GM12878 (cell line): Measurements from ENCODE around the gene MITF. TPM values are rescaled to one million over a fixed set of nuclear protein-coding genes. Genes with fewer than 3 reads are reported as not detected.

Experiments
- ATAC-seq: fragments of 200-7000 bp; cut with Tn5 transposase; 3 replicates; pipeline ENCODE4 v1.9.1; 2020; ENCODE audit warnings: mild to moderate bottlenecking, moderate library complexity
- BruUV-seq: library from RNA; stranded (reverse); fragments of 400-500 nt; replicated peaks from 2 replicates; lab custom pipeline; 2021; lab: Mats Ljungman, UMichigan
- CTCF ChIA-PET: fragments of 300-600 bp; sonication (Branson Sonifier 250); formaldehyde crosslinking; extraction: SDS; loops from one replicate; lab custom pipeline; 2021; ENCODE audit warnings: inconsistent platforms; lab: Yijun Ruan, JAX
- POLR2A ChIA-PET: fragments of 350-600 bp; formaldehyde crosslinking; extraction: SDS; loops from one replicate; lab custom pipeline; 2021; ENCODE audit warnings: inconsistent platforms; lab: Charles Lee
- RAD21 ChIA-PET: fragments of 300-600 bp; sonication (Branson Sonifier 250); formaldehyde crosslinking; loops from one replicate; lab custom pipeline; 2023; ENCODE audit warnings: antibody characterized with exemption; ENCODE audit not compliant: unreplicated experiment; lab: Charles Lee
- SMC1A ChIA-PET: fragments of 300-600 bp; sonication (Branson Sonifier 250); formaldehyde crosslinking; loops from one replicate; lab custom pipeline; 2023; ENCODE audit not compliant: unreplicated experiment, uncharacterized antibody; lab: Charles Lee
- DNase-seq: peaks from one replicate; pipeline ENCODE4 v3.0.0-alpha.2; 2011; ENCODE audit warnings: low read depth, low spot score
- FAIRE-seq: peaks from 3 replicates; lab custom pipeline; 2011; peaks lifted over from hg19 to GRCh38; lab: Jason Lieb, UNC
- H2AFZ ChIP-seq: 2 replicates; pipeline ENCODE4 v1.6.0; 2011; ENCODE audit warnings: low read depth, low read length, control low read depth; ENCODE audit not compliant: control insufficient read depth
- H3K27ac ChIP-seq: 2 replicates; pipeline ENCODE4 v1.5.1; 2011; ENCODE audit warnings: control low read depth; ENCODE audit not compliant: control insufficient read depth, insufficient read depth
- H3K27me3 ChIP-seq, 2 experiments: replicated peaks in 1 of 2; 2 replicates each; pipeline versions ENCODE4 v1.6.0 to v1.6.1; 2011; ENCODE audit warnings: low read length in 1 of 2; ENCODE audit not compliant: control insufficient read depth in 2 of 2, insufficient read depth in 2 of 2
- H3K36me3 ChIP-seq, 2 experiments: 2 replicates each; pipeline ENCODE4 v1.5.1; 2011; ENCODE audit warnings: low read length in 1 of 2; ENCODE audit not compliant: control insufficient read depth in 2 of 2, insufficient read depth in 2 of 2
- H3K4me1 ChIP-seq: 2 replicates; pipeline ENCODE4 v1.6.1; 2011; ENCODE audit warnings: mild to moderate bottlenecking, low read length, moderate library complexity, mixed read lengths; ENCODE audit not compliant: control insufficient read depth, insufficient read depth
- H3K4me2 ChIP-seq: 2 replicates; pipeline ENCODE4 v1.6.0; 2011; ENCODE audit warnings: control low read depth; ENCODE audit not compliant: control insufficient read depth, insufficient read depth
- H3K4me3 ChIP-seq: fragments of 200-600 bp; sonication (generic); 2 replicates; pipeline ENCODE4 v1.5.1; 2016
- H3K79me2 ChIP-seq: 2 replicates; pipeline ENCODE4 v1.6.0; 2011; ENCODE audit warnings: low read length; ENCODE audit not compliant: control insufficient read depth, insufficient read depth
- H3K9ac ChIP-seq: 2 replicates; pipeline ENCODE4 v1.8.0; 2011; ENCODE audit warnings: low read length, control low read depth, mixed read lengths; ENCODE audit not compliant: control insufficient read depth, insufficient read depth
- H3K9me3 ChIP-seq: replicated peaks from 3 replicates; pipeline ENCODE4 v1.5.1; 2011; ENCODE audit warnings: mild to moderate bottlenecking, low read length; ENCODE audit not compliant: control insufficient read depth, insufficient read depth
- H4K20me1 ChIP-seq: 2 replicates; pipeline ENCODE4 v1.6.0; 2011; ENCODE audit not compliant: control insufficient read depth, insufficient read depth
- ATF3 ChIP-seq: IDR thresholded peaks from 2 replicates; pipeline ENCODE4 v1.6.1; 2011; ENCODE audit warnings: low read depth, mild to moderate bottlenecking, low read length, moderate library complexity, borderline replicate concordance; ENCODE audit errors: extremely low read depth
- CEBPB ChIP-seq, 2 experiments: fragments of 150-350 bp in 1 of 2; IDR thresholded peaks; 2 replicates each; pipeline ENCODE4 v1.6.1; 2012 to 2014; ENCODE audit warnings: low read depth in 2 of 2, low read length in 2 of 2, borderline replicate concordance in 1 of 2, inconsistent platforms in 1 of 2
- CREM ChIP-seq: IDR thresholded peaks from 2 replicates; pipeline ENCODE4 v1.6.1; 2014; ENCODE audit warnings: antibody characterized with exemption, low read depth
- ETV6 ChIP-seq, 2 experiments: fragments of 450-650 bp in 1 of 2; IDR thresholded peaks in 1 of 2; conservative IDR thresholded peaks in 1 of 2; 2 replicates each; pipeline ENCODE4 v1.6.1; 2014; ENCODE audit warnings: antibody characterized with exemption in 1 of 2, borderline replicate concordance in 1 of 2, low read depth in 1 of 2, mild to moderate bottlenecking in 1 of 2, moderate library complexity in 1 of 2
- HDAC2 ChIP-seq: fragments of 200-600 bp; sonication (generic); IDR thresholded peaks from 2 replicates; pipeline ENCODE4 v1.6.1; 2017
- HDAC6 ChIP-seq: fragments of 200-600 bp; sonication (generic); IDR thresholded peaks from one replicate; pipeline ENCODE4 v1.8.0; 2017; ENCODE audit warnings: antibody characterized with exemption; ENCODE audit not compliant: unreplicated experiment
- IKZF1 ChIP-seq: fragments of 450-650 bp; conservative IDR thresholded peaks from 2 replicates; pipeline ENCODE4 v1.6.1; 2017; ENCODE audit warnings: antibody characterized with exemption, mild to moderate bottlenecking
- IRF4 ChIP-seq: IDR thresholded peaks from 2 replicates; pipeline ENCODE4 v1.6.1; 2011; ENCODE audit warnings: low read depth, low read length
- KLF5 ChIP-seq: fragments of 450-650 bp; IDR thresholded peaks from 2 replicates; pipeline ENCODE4 v1.6.1; 2014; ENCODE audit warnings: mild to moderate bottlenecking; ENCODE audit not compliant: partially characterized antibody
- NFYB ChIP-seq: IDR thresholded peaks from 2 replicates; pipeline ENCODE4 v1.6.1; 2011; ENCODE audit warnings: low read depth, mild to moderate bottlenecking, low read length, improper control_type of control experiment, moderate library complexity; ENCODE audit not compliant: insufficient read depth
- PAX5 ChIP-seq: IDR thresholded peaks from 2 replicates; pipeline ENCODE4 v1.6.1; 2011; ENCODE audit warnings: low read depth, low read length, borderline replicate concordance
- POLR2A ChIP-seq: IDR thresholded peaks from 2 replicates; pipeline ENCODE4 v1.6.1; 2011; ENCODE audit warnings: low read depth, mild to moderate bottlenecking, low read length
- SMC3 ChIP-seq: IDR thresholded peaks from 2 replicates; pipeline ENCODE4 v1.6.1; 2011; ENCODE audit warnings: low read length, improper control_type of control experiment, borderline replicate concordance
- STAT1 ChIP-seq: fragments of 450-650 bp; conservative IDR thresholded peaks from 2 replicates; pipeline ENCODE4 v1.6.1; 2014; ENCODE audit warnings: antibody characterized with exemption, mild to moderate bottlenecking
- WGBS: methylation state at CpG from one replicate; pipeline ENCODE4 v1.1.6; 2016; ENCODE audit warnings: low lambda C conversion rate; ENCODE audit not compliant: insufficient replicate concordance, insufficient coverage; ENCODE audit errors: missing lambda C conversion rate; 5-methylcytosine and 5-hydroxymethylcytosine counted together
- in situ Hi-C: fragments of 300-500 bp; cut with MboI; formaldehyde crosslinking; loops from 9 replicates; pipeline ENCODE4 v1.14.3; 2018; ENCODE audit warnings: mixed read lengths
- intact Hi-C: fragments of 100-400 bp; cut with micrococcal nuclease; formaldehyde crosslinking; loops from one replicate; pipeline ENCODE4 v1.14.2; 2022; ENCODE audit not compliant: unreplicated experiment
- polyA plus RNA-seq, 11 experiments: library from polyadenylated mRNA; depleted of rRNA in 4 of 11; unstranded in 6 of 11; stranded (reverse) in 5 of 11; fragments of >200 nt; fragmentation: Nextera tagmentation in 4 of 11; fragmentation: Illumina TruSeq in 1 of 11; extraction: Ambion mirVana in 4 of 11; extraction: Trizol in 1 of 11; gene quantifications; 1 replicate in 1 of 11; 2 replicates in 10 of 11; pipeline versions ENCODE4 v1.2.1 to v1.2.3, GENCODE V29; 2011 to 2016; ENCODE audit warnings: inconsistent platforms in 2 of 11, missing spikeins in 2 of 11, low read depth in 1 of 11
- total RNA-seq, 4 experiments: library from RNA; depleted of rRNA in 3 of 4; stranded (reverse); fragments of >200 nt in 3 of 4; fragmentation: Illumina TruSeq in 1 of 4; extraction: Trizol in 1 of 4; gene quantifications; 2 replicates each; pipeline versions ENCODE4 v1.2.1 to v1.2.3, GENCODE V29; 2013 to 2021
- TF ChIP-seq, protein P1 (sequence below): fragments of 450-650 bp; formaldehyde crosslinking; IDR thresholded peaks from 2 replicates; pipeline ENCODE4 v1.5.0; 2022; ENCODE audit warnings: mild to moderate bottlenecking, missing genetic modification characterization

Gene MITF
- total and polyA plus RNA-seq, 10 of the 15 experiments (the other 5 are each of a cell fraction or from before 2014, with no cell fraction given): under 0.01 to 0.90 (median 0.06) TPM; not detected in 3

DNA sequence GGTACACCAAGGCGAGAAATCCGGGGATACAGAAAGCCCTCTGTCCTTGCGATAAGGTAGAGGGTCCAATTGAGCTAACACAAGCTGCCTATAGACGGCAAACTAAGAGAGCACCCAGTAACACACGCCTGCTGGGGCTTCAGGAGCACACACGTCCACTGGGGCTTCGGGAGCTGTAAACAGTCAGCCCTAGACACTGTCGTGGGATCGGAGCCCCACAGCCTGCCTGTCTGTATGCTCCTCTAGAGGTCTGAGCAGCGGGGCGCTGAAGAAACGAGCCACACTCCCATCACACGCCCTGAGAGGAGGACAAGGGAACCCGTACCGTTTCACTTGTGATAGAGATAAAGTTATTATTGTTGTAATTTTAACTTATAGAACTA is 260.8 kb downstream of the MITF start:
- in situ Hi-C loops: no loop called here
- H3K4me2 ChIP-seq: no peak overlapping the region
- no peaks in the 10 kb centered on the region for H3K36me3 ChIP-seq
- H2AFZ ChIP-seq: no peak overlapping the region
- ChIA-PET SMC1A (no interaction called here), POLR2A (no interaction called here), CTCF (no interaction called here), RAD21 (no interaction called here)
- 16% methylated on average over 15 of the region's 15 CpGs for WGBS
- no peak overlapping the region for H3K4me3 ChIP-seq
- H3K27ac ChIP-seq: no peak overlapping the region
- no TSS peak for BruUV-seq
- no peaks in the 10 kb centered on the region for H3K4me1 ChIP-seq
- TF ChIP-seq, protein P1, sequence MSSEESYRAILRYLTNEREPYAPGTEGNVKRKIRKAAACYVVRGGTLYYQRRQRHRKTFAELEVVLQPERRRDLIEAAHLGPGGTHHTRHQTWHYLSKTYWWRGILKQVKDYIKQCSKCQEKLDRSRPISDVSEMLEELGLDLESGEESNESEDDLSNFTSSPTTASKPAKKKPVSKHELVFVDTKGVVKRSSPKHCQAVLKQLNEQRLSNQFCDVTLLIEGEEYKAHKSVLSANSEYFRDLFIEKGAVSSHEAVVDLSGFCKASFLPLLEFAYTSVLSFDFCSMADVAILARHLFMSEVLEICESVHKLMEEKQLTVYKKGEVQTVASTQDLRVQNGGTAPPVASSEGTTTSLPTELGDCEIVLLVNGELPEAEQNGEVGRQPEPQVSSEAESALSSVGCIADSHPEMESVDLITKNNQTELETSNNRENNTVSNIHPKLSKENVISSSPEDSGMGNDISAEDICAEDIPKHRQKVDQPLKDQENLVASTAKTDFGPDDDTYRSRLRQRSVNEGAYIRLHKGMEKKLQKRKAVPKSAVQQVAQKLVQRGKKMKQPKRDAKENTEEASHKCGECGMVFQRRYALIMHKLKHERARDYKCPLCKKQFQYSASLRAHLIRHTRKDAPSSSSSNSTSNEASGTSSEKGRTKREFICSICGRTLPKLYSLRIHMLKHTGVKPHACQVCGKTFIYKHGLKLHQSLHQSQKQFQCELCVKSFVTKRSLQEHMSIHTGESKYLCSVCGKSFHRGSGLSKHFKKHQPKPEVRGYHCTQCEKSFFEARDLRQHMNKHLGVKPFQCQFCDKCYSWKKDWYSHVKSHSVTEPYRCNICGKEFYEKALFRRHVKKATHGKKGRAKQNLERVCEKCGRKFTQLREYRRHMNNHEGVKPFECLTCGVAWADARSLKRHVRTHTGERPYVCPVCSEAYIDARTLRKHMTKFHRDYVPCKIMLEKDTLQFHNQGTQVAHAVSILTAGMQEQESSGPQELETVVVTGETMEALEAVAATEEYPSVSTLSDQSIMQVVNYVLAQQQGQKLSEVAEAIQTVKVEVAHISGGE (CRISPR knock-in tag): no peak
- TF ChIP-seq SMC3: no peak
- no peak for TF ChIP-seq PAX5
- no peak for TF ChIP-seq CEBPB (IDR thresholded peaks at IDR 0.05; ENCODE audit: borderline replicate concordance in 1 of 2, low read depth in 2 of 2, low read length in 2 of 2)
- no peak for TF ChIP-seq KLF5
- TF ChIP-seq ETV6 (conservative IDR thresholded peaks at IDR 0.05 in 1 of 2, IDR thresholded peaks at IDR 0.05 in 1 of 2; ENCODE audit: borderline replicate concordance in 1 of 2, low read depth in 1 of 2): no peak
- no peak for TF ChIP-seq HDAC6
- TF ChIP-seq IRF4: no peak
- no peak for TF ChIP-seq CREM
- TF ChIP-seq HDAC2: no peak
- no peak for TF ChIP-seq NFYB
- no peak for TF ChIP-seq POLR2A
- no peak for TF ChIP-seq ATF3
- TF ChIP-seq STAT1: no peak
- no peak for TF ChIP-seq IKZF1
- no peaks in the 10 kb centered on the region for H3K9me3 ChIP-seq
- ATAC-seq: no peak
- no peaks in the 10 kb centered on the region for H3K79me2 ChIP-seq
- H3K27me3 ChIP-seq: no peaks in the 10 kb centered on the region; a peak in 1 of 4 replicates
- DNase-seq: no peak
- intact Hi-C loops: no loop called here
- no peaks in the 10 kb centered on the region for H4K20me1 ChIP-seq
- H3K9ac ChIP-seq: no peak overlapping the region
- FAIRE-seq: no peak
